Measurements from ENCODE around the gene NTN1.

Gene NTN1

DNA sequence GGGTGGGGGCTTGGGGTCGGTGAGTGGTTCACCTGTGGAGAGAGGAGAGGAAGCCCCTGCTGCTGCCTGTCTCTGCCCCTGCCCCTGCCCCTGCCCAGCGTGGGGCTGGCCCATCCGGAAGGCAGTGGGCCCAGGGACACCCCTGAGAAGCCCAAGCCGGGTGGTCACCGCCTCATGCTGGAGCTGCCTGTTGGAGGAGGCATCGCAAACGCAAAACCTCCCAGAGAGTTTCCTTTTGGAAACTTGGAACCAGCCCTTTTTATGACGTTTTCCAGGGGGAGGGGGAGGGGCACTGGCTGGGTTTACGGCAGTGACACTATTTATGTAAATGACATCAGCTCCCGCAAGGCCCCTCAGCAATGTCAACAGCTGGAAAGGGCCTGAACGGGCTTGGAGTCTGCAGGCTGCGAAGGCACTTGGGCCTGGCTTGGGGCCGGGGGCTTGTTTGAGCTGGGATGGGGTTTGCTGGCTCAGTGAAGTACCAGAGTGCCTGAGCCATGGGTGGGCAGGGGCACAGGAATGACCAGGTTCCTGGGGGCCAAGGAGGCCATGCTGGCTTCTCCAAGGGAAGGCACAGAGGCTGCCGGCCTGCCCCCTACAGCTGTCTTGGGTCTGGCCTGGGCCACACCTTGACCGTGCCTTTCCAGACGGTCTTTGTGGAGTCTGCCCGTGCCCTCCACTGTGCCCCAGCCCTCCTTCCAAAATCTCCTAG is 219.5 kb downstream of the NTN1 start:
- POLR2A ChIA-PET, result interaction anchor here (0.8 to 2.0 kb wide), 5 partner anchors 9 to 335 kb away, joined by 3 to 6 read pairs (median 5); partner anchors contain the start of genes NTN1 and STX8
- CTCF ChIA-PET, result interaction anchor here (0.8 to 1.4 kb wide), 3 partner anchors 11 to 281 kb away, joined by 4 to 6 read pairs (median 4); no protein-coding TSS in a partner anchor
- Histone ChIP-seq H3K9me3 (ENCODE audit: control insufficient read depth, insufficient read depth, low read depth, low read length) (no peaks in the 10 kb centered on the region), H3K27ac (ENCODE audit: extremely low read depth, low read depth, low read length) (peak overlapping the region; percentile 85), H3K36me3 (ENCODE audit: control insufficient read depth in 2 of 2, insufficient read depth in 1 of 2, low read length in 2 of 2) (no peaks in the 10 kb centered on the region), H3K4me3 (ENCODE audit: low read depth, low read length) (no peak overlapping the region), H3K4me1 (ENCODE audit: control insufficient read depth, insufficient read depth, low read length) (peaks cover 17% of the 10 kb centered on the region)
- TF ChIP-seq, protein P1, sequence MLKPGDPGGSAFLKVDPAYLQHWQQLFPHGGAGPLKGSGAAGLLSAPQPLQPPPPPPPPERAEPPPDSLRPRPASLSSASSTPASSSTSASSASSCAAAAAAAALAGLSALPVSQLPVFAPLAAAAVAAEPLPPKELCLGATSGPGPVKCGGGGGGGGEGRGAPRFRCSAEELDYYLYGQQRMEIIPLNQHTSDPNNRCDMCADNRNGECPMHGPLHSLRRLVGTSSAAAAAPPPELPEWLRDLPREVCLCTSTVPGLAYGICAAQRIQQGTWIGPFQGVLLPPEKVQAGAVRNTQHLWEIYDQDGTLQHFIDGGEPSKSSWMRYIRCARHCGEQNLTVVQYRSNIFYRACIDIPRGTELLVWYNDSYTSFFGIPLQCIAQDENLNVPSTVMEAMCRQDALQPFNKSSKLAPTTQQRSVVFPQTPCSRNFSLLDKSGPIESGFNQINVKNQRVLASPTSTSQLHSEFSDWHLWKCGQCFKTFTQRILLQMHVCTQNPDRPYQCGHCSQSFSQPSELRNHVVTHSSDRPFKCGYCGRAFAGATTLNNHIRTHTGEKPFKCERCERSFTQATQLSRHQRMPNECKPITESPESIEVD (tag by site-specific recombination; IDR thresholded peaks at IDR 0.05), result no peak
- no peak for TF ChIP-seq ZNF398 (tag by site-specific recombination; IDR thresholded peaks at IDR 0.05)
- TF ChIP-seq ZNF629 (tag by site-specific recombination; IDR thresholded peaks at IDR 0.05), result peak; percentile 97
- TF ChIP-seq ZBTB8A (tag by site-specific recombination; IDR thresholded peaks at IDR 0.05), result peak; percentile 80
- peak; percentile 64; the same call in 1 of the 2 replicates for TF ChIP-seq ZNF600 (tag by site-specific recombination; IDR thresholded peaks at IDR 0.05)
- TF ChIP-seq TRIM28 (IDR thresholded peaks at IDR 0.05; ENCODE audit: borderline replicate concordance, low read length), result 0 out of 2 replicates have a peak, but pooled peaks have one; percentile 59
- TF ChIP-seq ZNF140 (tag by site-specific recombination; IDR thresholded peaks at IDR 0.05), result no peak
- no peak for TF ChIP-seq ZNF302 (tag by site-specific recombination; IDR thresholded peaks at IDR 0.05; ENCODE audit: low read depth)
- TF ChIP-seq, protein P2, sequence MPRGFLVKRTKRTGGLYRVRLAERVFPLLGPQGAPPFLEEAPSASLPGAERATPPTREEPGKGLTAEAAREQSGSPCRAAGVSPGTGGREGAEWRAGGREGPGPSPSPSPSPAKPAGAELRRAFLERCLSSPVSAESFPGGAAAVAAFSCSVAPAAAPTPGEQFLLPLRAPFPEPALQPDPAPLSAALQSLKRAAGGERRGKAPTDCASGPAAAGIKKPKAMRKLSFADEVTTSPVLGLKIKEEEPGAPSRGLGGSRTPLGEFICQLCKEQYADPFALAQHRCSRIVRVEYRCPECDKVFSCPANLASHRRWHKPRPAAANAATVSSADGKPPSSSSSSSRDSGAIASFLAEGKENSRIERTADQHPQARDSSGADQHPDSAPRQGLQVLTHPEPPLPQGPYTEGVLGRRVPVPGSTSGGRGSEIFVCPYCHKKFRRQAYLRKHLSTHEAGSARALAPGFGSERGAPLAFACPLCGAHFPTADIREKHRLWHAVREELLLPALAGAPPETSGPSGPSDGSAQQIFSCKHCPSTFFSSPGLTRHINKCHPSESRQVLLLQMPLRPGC (tag by site-specific recombination; IDR thresholded peaks at IDR 0.05), result peak; percentile 74; the same call in 1 of the 2 replicates
- TF ChIP-seq ZNF639 (tag by site-specific recombination; IDR thresholded peaks at IDR 0.05), result no peak
- peak; percentile 25; the same call in 1 of the 2 replicates for TF ChIP-seq SP7 (tag by site-specific recombination; IDR thresholded peaks at IDR 0.05)
- peak; percentile 74 for TF ChIP-seq SP2 (tag by site-specific recombination; IDR thresholded peaks at IDR 0.05)
- peak; percentile 97 for TF ChIP-seq ZNF335 (tag by site-specific recombination; conservative IDR thresholded peaks at IDR 0.05)
- TF ChIP-seq ZIC2 (tag by site-specific recombination; IDR thresholded peaks at IDR 0.05), result peak; percentile 95
- TF ChIP-seq ZNF324 (tag by site-specific recombination; IDR thresholded peaks at IDR 0.05), result no peak
- TF ChIP-seq ATF2 (tag by site-specific recombination; IDR thresholded peaks at IDR 0.05; ENCODE audit: low read depth), result peak; percentile 95
- TF ChIP-seq PRDM10 (tag by site-specific recombination; IDR thresholded peaks at IDR 0.05), result peak; percentile 98
- 0 out of 2 replicates have a peak, but pooled peaks have one; percentile 21 for TF ChIP-seq ZNF2 (tag by site-specific recombination; IDR thresholded peaks at IDR 0.05)
- TF ChIP-seq ZNF670 (tag by site-specific recombination; IDR thresholded peaks at IDR 0.05; ENCODE audit: low read depth), result no peak
- TF ChIP-seq KLF1 (tag by site-specific recombination; IDR thresholded peaks at IDR 0.05), result no peak
- TF ChIP-seq ZBTB1 (tag by site-specific recombination; IDR thresholded peaks at IDR 0.05), result no peak
- TF ChIP-seq ZNF596 (tag by site-specific recombination; IDR thresholded peaks at IDR 0.05), result no peak
- TF ChIP-seq ZBTB17 (tag by site-specific recombination; IDR thresholded peaks at IDR 0.05), result 0 out of 2 replicates have a peak, but pooled peaks have one; percentile 17
- TF ChIP-seq ZBTB20 (tag by site-specific recombination; IDR thresholded peaks at IDR 0.05), result peak; percentile 19; the same call in 1 of the 2 replicates
- peak; percentile 90 for TF ChIP-seq ZBTB21 (tag by site-specific recombination; IDR thresholded peaks at IDR 0.05)
- peak; percentile 85 for TF ChIP-seq ZFP69B (tag by site-specific recombination; IDR thresholded peaks at IDR 0.05)

All from HEK293 (cell line).